A673 (cell line): ENCODE results near the gene CRHR1.

ENCODE experiments used
- CTCF ChIP-seq: fragments of 300-800, 200-600 bp; sonication (generic); conservative IDR thresholded peaks from 2 replicates; pipeline ENCODE4 v1.5.1; 2017; ENCODE audit warnings: low read depth, mild to moderate bottlenecking, antibody characterized with exemption, low read length, moderate library complexity, mixed read lengths
- EZH2 ChIP-seq: fragments of 200-600 bp; sonication (generic); IDR thresholded peaks from 2 replicates; pipeline ENCODE4 v1.6.1; 2017; ENCODE audit warnings: borderline replicate concordance, low read depth, mild to moderate bottlenecking, mixed read lengths, antibody characterized with exemption, low read length; ENCODE audit not compliant: poor library complexity, severe bottlenecking

GRCh38 chr17:45787656-45788055 lies 3.5 kb downstream of the CRHR1 start:
- TF ChIP-seq CTCF = no peak
- no peak for TF ChIP-seq EZH2
